ENCODE results near the gene KCNT2. TPM values are rescaled to one million over a fixed set of nuclear protein-coding genes. Genes with fewer than 3 reads are reported as not detected.

KCNT2 gene
- total and polyA plus RNA-seq, 2 donors (not counting 3 experiments of a cell fraction or from before 2014, with no cell fraction given), result 0.46 to 1.6 TPM

GRCh38 chr1:196445775-196446174 is 162.5 kb downstream of the KCNT2 start:
- BruUV-seq (replicated peaks), result no TSS peak
- H3K27me3 ChIP-seq (ENCODE audit: control insufficient read depth in 2 of 2, insufficient read depth in 2 of 2, low read length in 2 of 2), result no peaks in the 10 kb centered on the region
- ChIA-PET CTCF (interaction anchor here (1.0 to 1.2 kb wide), 3 partner anchors 16 to 73 kb away, joined by 3 read pairs; no protein-coding TSS in a partner anchor), POLR2A (no interaction called here)
- intact Hi-C loops (cut with micrococcal nuclease) (no loop called here), dilution Hi-C loops (cut with MboI; ENCODE audit: extremely low pct_ligation_motif_present, low sequenced_read_pairs) (no loop called here)
- FAIRE-seq (no peak), DNase-seq (ENCODE audit: low read depth, low spot score) (no peak)
- no peak overlapping the region for H3K4me2 ChIP-seq (ENCODE audit: insufficient read depth, low read length)
- TF ChIP-seq GATA2 (IDR thresholded peaks at IDR 0.05; ENCODE audit: insufficient read depth, insufficient read length, low read depth, low read length), result no peak
- TF ChIP-seq POLR2AphosphoS5 (IDR thresholded peaks at IDR 0.05; ENCODE audit: insufficient read depth, low read depth, low read length), result no peak
- TF ChIP-seq CTCF (IDR thresholded peaks at IDR 0.05; ENCODE audit: extremely low read depth in 1 of 2, insufficient read depth in 1 of 2, low read depth in 1 of 2, low read length in 2 of 2), result no peak
- no peak for TF ChIP-seq FOS (IDR thresholded peaks at IDR 0.05; ENCODE audit: borderline replicate concordance, insufficient read depth, low read length)
- no peak for TF ChIP-seq POLR2A (IDR thresholded peaks at IDR 0.05; ENCODE audit: low read depth, low read length)
- TF ChIP-seq JUN (IDR thresholded peaks at IDR 0.05; ENCODE audit: borderline replicate concordance, insufficient read depth, insufficient read length, low read depth), result no peak
- no peak for TF ChIP-seq MYC (IDR thresholded peaks at IDR 0.05; ENCODE audit: low read depth, low read length)
- TF ChIP-seq EZH2 (IDR thresholded peaks at IDR 0.05; ENCODE audit: borderline replicate concordance, low read depth, low read length, severe bottlenecking), result no peak
- no peak for TF ChIP-seq MAX (IDR thresholded peaks at IDR 0.05; ENCODE audit: insufficient read depth, insufficient read length)
- H3K4me1 ChIP-seq (ENCODE audit: control insufficient read depth, extremely low read depth, insufficient read depth, low read length), result no peaks in the 10 kb centered on the region
- no peaks in the 10 kb centered on the region for H4K20me1 ChIP-seq (replicated peaks; ENCODE audit: control insufficient read depth, extremely low read depth, insufficient read depth, low read length)
- H2AFZ ChIP-seq (ENCODE audit: low read depth, low read length), result no peak overlapping the region
- no peaks in the 10 kb centered on the region for H3K79me2 ChIP-seq (ENCODE audit: control insufficient read depth, insufficient read depth, low read length)
- H3K36me3 ChIP-seq (ENCODE audit: control insufficient read depth in 2 of 2, extremely low read depth in 1 of 2, insufficient read depth in 2 of 2, low read length in 2 of 2), result no peaks in the 10 kb centered on the region
- no peak overlapping the region for H3K9ac ChIP-seq (replicated peaks; ENCODE audit: extremely low read depth, insufficient read depth, low read length)
- H3K4me3 ChIP-seq (replicated peaks in 1 of 3; ENCODE audit: insufficient read depth in 1 of 3, low read depth in 1 of 3, low read length in 3 of 3), result no peak overlapping the region
- H3K27ac ChIP-seq (ENCODE audit: insufficient read depth, low read depth, low read length), result no peak overlapping the region
- H3K9me1 ChIP-seq (replicated peaks; ENCODE audit: control insufficient read depth, extremely low read depth, insufficient read depth, low read length), result no peaks in the 10 kb centered on the region
- H3K9me3 ChIP-seq (replicated peaks; ENCODE audit: control insufficient read depth, insufficient read depth, low read length), result no peaks in the 10 kb centered on the region
